GM21619 (cell line): ENCODE measurements around the gene CHST8.
"Not testable (repeated sequence)": the region's sequence is repeated elsewhere in the genome, so short reads cannot be mapped to it uniquely, and the experiment has no call there.

Experiments used
- ATAC-seq: cut with Tn5 transposase; IDR thresholded peaks from one replicate; pipeline ENCODE4 v1.9.1; 2021; ENCODE audit not compliant: unreplicated experiment

Gene CHST8

GRCh38 chr19:33616857-33617256 is 4.9 kb upstream of the CHST8 start:
- ATAC-seq: no peak

- ATAC-seq: not testable (repeated sequence)
Measured at GRCh38 chr19:33618363-33618762, 3.4 kb upstream of the CHST8 start.

GRCh38 chr19:33618884-33619283 is 2.9 kb upstream of the CHST8 start:
- no peak for ATAC-seq

GRCh38 chr19:33620611-33621010 is 1.1 kb upstream of the CHST8 start:
- ATAC-seq: no peak

GRCh38 chr19:33621065-33621785 is 528 bp upstream of the CHST8 start:
- no peak for ATAC-seq

- ATAC-seq: no peak
Measured at GRCh38 chr19:33622505-33622808, 704 bp downstream of the CHST8 start.

- no peak for ATAC-seq
Measured at GRCh38 chr19:33622809-33623511, 1.2 kb downstream of the CHST8 start.

- no peak for ATAC-seq
Measured at GRCh38 chr19:33624586-33624985, 2.8 kb downstream of the CHST8 start.

GRCh38 chr19:33627526-33627925 is 5.8 kb downstream of the CHST8 start:
- ATAC-seq: no peak

- ATAC-seq: no peak
Measured at GRCh38 chr19:33627962-33628839, 6.4 kb downstream of the CHST8 start.

GRCh38 chr19:33628921-33629825 is 7.4 kb downstream of the CHST8 start:
- no peak for ATAC-seq

GRCh38 chr19:33629826-33630375 is 8.1 kb downstream of the CHST8 start:
- ATAC-seq: no peak

- ATAC-seq: no peak
Measured at GRCh38 chr19:33630880-33631608, 9.3 kb downstream of the CHST8 start.

GRCh38 chr19:33631609-33631973 is 9.8 kb downstream of the CHST8 start:
- no peak for ATAC-seq

- no peak for ATAC-seq
Measured at GRCh38 chr19:33634361-33635091, 12.8 kb downstream of the CHST8 start.

GRCh38 chr19:33638167-33639034 is 16.6 kb downstream of the CHST8 start:
- no peak for ATAC-seq

GRCh38 chr19:33639035-33639681 is 17.4 kb downstream of the CHST8 start:
- ATAC-seq: no peak

- ATAC-seq: no peak
Measured at GRCh38 chr19:33640773-33641172, 19.0 kb downstream of the CHST8 start.
